Left renal pelvis (tissue), 4 donors: ENCODE data around the gene ANKRD50. TPM values are rescaled to one million over a fixed set of nuclear protein-coding genes. Genes with fewer than 3 reads are reported as not detected.
A peak's percentile ranks its signal among the peaks of the same experiment; 100 is the strongest.

Source experiments
- DNase-seq, 4 donors: peaks; one replicate each; pipeline ENCODE4 v3.0.0-alpha.2; 2013; ENCODE audit warnings: low read depth in 4 of 4, low spot score in 3 of 4
- polyA plus RNA-seq, 4 donors: library from polyadenylated mRNA; unstranded; fragments of 120-200 nt; gene quantifications; one replicate each; pipeline ENCODE4 v1.2.1, GENCODE V29; 2013; ENCODE audit not compliant: insufficient read length in 4 of 4

Gene ANKRD50, protein sequence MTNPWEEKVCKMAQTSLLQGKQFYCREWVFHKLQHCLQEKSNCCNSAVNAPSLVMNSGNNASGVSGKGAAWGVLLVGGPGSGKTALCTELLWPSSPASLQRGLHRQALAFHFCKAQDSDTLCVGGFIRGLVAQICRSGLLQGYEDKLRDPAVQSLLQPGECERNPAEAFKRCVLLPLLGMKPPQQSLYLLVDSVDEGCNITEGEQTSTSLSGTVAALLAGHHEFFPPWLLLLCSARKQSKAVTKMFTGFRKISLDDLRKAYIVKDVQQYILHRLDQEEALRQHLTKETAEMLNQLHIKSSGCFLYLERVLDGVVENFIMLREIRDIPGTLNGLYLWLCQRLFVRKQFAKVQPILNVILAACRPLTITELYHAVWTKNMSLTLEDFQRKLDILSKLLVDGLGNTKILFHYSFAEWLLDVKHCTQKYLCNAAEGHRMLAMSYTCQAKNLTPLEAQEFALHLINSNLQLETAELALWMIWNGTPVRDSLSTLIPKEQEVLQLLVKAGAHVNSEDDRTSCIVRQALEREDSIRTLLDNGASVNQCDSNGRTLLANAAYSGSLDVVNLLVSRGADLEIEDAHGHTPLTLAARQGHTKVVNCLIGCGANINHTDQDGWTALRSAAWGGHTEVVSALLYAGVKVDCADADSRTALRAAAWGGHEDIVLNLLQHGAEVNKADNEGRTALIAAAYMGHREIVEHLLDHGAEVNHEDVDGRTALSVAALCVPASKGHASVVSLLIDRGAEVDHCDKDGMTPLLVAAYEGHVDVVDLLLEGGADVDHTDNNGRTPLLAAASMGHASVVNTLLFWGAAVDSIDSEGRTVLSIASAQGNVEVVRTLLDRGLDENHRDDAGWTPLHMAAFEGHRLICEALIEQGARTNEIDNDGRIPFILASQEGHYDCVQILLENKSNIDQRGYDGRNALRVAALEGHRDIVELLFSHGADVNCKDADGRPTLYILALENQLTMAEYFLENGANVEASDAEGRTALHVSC (N-terminal part only)
- 10 to 100 TPM; 37.7 to 98.0 (median 46.6) TPM for polyA plus RNA-seq

DNA sequence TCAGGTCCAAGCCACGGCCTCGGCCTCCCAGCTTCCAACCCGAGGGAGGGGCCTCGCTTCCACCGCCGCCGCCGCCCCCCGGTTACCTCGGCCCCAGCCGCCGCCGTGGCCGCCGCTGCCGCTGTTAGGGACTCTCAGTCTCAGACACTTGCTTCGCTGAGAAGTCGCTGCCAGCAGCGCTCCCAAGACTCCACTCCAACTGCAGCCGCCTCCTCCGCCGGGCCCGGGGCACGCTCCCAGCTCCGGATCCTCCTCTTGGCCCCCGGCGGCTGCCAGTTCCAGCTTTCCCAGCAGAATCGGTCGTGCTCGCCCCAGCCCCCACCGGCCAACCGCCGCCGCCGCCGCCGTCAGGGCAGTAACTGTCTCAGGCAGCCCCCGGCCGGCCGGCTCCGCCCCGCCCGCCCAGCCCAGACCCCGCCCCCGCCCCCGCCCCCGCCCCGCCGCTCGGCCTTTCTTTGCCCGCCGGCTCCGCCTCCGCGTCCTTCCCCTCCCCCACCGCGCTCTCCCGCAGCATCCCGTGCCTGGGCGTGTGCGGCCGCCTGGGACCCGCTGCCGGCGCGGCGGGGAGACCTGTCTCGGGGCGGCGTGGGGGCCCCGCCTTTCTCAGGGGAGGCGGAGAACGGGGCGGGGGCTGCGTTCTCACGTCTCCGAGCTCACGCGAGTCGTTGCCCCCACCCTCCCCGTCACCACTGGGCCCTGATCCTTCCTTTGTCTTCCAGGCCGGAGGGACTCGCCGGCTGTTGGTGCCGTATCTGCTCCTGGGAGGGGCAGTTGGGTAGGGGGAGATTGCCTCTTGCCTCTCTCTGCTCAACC is at the start of gene ANKRD50:
Gene ANKRD50 (minus strand): TSS at position 361 of the 813 bp plus-strand sequence. CDS start 2,221 bp downstream, outside the sequence.
- DNase-seq: peak; percentile 82 to 87 (median 83)

DNA sequence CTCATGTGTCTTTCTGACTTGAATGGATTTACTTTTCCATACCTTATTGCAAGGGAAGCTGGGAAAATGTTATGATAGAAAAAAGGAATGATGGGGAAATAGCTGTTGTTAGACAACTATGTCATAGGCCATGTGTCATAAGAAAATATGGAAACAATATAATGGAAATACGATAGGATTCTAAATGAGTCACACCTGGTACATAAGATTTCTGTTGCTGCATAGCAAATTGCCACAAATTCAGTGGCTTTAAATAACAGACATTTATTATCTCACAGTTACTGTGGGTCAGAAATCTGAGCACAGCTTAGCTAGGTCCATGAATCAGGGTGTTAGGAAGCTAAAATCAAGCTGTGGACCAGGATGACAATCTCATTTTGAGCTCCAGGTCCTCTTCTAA is 44.6 kb upstream of the ANKRD50 start:
- no peak for DNase-seq

DNA sequence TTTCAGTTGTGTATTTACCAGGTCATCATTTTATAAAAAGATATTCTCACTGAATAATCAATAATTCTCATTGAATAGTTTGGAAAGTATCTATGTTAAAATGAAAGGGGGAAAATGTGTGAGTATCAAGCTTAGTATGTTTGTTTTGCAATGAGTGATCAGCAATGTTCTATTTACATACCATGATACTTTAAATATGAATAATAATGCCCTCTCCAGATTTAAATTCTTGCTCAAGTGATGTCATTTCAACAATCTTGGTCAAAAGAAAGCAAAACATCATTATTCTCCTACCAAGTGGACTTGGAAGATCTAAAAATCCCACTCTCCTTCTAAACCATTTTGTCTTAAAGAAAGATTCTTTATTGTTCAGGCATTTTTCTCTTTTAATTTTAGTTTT is 42.1 kb upstream of the ANKRD50 start:
- DNase-seq: no peak

DNA sequence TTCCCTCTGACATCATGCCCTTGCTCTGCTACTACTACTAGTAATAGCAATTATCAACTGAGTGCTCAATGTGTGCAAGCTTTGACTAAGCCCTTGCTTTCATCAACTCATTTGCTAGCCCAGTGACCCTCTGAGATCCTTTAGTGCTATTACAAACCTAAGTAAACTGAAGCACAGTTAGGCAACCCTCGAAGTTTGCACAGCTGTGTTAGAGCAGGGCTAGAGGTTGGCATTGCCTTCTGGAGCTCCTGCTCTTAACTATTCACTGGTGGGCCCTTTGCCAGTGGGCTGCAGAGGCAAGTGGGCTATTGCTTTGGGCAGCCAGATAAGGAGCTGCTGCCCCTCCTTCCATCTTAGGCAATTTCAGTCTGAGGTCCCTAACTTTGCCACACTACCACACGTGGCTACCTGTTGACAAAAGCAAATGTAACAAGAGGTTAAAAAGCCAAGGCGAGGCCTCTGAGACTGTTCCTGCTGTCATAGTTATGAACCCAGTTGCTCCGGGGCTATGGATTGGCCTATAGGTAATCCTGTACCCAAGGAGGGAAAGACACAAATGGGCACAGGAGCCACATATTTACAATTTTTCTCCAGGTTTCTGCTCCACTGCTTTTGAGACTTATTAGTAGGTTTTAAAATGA is 41.5 kb upstream of the ANKRD50 start:
- DNase-seq: no peak

DNA sequence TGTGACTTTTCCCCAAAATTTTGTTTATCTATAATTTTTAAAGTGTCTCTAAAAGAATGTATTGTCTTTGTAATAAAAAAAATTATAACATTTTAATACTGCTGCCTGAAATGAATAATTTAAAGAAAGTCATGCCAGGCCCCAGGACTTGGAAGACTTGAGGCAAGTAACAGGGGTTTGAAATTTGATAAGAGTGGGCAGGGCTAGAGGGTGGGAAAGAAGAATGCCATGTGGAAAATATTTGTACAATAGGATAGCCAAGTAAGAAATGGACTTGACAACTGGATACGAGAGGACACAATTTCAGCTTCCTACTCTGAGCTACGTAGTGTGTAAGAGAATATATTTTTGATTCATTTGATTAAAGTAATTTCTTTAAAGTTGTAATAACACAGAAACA is 36.9 kb upstream of the ANKRD50 start:
- DNase-seq: no peak

DNA sequence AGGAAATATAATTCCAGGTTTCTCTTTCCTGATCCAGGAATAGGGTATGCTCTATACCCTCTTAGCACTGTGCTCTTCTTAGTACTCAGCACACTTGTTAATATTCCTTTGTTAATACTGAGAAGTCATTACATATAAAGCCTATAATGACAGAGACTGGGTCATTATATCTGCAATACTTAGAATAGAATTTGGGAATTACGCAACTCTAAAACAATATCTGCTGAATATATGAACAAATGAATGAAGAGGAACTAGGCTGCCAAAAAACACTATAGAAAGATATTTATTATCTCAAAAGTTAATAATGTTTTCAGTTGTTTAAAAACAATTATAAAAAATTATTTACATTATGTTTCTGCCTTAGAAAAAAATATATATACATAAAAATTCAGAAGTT is 36.4 kb upstream of the ANKRD50 start:
- no peak for DNase-seq

DNA sequence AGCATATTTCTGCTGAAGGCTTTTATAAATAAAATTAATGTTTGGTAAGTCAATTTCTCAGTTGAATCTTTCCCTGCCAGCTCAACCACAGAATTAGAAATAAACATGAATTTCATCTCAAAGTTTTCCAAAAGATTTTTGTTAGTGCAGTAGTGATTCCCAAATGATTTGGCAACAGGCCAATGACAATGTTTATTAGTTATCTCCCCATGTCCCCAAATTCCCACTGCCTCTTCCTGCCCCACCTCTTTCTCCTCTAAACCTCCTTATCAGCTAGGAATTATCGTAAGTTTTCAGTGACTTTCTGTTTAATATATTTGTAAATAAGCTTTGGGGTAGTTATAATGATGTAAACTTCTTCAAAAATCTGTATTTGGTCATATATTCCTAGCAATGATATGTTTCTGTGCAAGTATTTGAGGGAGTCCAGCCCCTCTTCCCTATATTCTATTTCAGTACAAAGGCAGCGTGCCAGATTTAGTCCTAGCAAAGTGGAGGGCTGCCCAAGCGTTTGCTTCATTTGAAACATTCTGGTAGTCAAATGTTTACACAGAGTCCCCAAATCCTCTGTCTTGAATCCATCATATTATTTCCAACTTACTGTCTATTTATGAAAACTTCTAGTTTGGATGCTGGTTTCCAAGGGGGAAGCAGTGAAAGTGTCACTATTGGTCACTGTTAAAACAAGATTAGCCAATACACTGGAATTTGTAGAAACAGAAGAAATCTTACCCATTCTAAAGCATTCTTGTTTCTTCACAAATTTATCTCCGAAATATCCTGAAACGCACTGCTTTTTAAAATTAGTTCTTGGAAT is 33.7 kb upstream of the ANKRD50 start:
- DNase-seq: no peak

DNA sequence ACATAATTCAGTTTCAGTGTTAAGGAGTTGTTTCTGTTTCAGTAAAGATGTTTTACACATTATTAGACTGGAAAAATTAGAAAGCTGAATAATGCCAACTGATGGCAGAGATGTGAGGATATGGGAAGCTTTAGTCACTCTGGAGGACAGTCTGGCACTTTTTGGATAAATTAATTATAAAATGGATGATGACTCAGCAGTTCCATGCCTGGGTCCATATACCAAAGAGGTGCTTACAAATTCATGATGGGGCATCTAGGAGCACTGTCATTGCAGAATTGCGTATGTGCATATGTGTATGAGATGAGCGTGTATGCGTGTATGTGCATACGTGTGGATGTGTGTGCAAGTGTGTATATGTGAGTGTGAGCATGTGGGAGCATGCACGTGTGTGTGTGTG is 31.2 kb upstream of the ANKRD50 start:
- no peak for DNase-seq

DNA sequence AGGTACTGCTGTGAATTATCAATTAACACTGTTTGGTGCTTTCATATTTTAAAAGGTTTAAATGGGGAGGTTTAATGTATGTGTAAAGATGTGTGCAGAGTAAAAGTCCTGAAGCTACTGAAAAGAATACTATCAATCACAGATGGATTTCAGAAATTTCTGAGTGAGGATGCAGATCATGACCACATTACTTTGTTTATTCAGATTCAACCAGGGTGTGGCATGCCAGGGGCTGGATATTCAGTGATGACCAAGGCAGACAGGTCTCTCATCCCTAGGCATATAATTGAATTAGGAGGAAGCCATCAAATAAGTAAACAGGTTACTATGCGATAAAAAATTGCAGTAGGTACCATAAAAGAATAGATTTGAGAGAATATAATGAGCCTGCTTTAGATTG is 28.0 kb upstream of the ANKRD50 start:
- no peak for DNase-seq

DNA sequence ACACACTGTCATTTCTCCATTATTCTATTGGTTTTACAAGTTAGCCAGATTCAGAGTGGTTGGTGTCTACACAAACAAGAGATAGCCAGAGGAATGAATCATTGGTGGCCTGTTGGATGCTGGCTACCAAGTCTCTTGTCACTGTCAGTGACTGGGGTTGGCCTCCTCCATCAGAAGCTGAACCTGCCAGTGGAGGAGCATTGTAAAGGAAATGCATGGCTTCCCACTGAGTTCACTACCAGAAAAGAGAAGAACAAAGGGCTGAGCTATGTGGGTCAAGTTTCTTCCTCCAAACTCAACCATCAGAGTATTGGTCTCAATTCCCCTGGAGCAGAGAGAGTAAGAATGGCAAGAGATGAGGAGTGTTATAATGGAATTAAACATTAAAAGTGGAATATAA is 26.5 kb upstream of the ANKRD50 start:
- no peak for DNase-seq

DNA sequence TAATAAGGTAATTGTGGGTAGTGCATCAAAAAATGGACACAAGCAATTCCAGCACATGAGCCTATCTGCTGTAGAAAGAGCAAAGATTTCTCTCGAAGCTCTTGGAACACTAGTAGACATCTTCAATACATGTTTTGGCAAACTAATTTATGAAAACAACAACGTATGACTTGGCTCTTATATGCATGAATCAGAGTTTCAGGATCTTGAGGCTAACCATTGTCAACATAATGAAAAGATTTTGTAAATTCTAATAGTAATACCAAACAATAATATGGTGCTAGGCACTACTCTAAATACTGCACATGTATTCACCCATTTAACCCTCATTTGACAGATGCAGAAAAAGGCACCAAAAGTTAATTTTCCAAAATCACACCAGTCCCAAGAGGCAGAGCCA is 25.1 kb upstream of the ANKRD50 start:
- no peak for DNase-seq

DNA sequence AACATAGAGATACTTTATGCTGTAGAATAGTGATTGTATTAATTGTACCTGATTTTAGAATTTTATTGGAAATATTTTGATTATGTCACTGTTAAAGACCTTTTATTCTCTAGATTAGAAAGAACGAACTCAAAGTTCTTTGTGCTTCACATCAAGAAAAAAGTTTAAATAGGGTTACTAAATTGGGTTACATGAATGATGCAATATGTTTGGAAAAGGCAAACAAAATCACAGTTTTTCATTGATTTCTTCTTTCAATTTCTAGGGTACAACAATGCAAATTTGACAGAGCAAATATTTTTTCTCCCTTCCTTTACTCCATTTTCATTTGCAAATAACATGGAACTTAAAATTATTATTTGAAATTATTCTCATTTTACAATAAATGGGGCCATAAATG is 24.0 kb upstream of the ANKRD50 start:
- no peak for DNase-seq

DNA sequence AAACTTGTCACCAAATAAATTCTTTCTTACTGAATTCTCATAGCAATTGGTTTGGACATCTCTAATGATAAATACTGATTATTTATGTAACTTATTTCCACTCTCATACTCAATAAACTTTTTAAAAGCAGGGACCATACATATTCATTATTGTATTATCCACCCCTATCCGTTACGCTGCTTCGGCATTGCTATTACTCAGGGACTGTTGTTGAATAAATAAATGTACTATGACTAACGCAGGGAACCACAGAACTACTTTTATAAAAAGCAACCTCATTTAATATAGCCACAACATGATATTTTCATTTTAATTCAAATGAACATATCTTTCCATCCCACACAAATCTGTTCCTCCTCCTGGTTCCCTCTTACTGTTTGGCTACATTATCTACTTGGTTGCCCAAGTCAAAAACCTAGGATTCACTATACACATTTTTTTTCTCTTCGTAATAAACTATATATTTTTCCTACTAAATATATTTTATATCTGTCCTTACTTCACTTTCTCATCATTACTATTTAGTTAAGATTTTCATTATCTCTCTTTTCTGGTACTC is 14.9 kb upstream of the ANKRD50 start:
- DNase-seq: no peak

DNA sequence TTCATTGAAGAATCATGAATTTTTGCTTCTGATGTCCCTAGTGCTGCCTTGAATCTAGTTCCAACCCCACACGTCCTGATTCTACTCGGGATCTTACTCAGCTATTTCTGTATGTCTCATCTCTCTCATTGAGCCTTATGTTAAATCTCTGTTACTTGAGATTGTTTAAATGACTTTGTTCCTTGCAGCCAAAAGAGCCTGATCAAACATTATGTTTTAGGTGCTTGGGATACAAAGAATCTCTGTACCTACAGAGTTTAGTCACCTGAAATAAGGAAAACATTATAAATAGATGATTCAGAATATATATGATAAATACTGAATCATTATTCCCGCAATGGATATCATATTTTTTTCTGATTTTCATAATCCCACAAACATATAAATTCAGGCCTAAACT is 13.7 kb upstream of the ANKRD50 start:
- no peak for DNase-seq

DNA sequence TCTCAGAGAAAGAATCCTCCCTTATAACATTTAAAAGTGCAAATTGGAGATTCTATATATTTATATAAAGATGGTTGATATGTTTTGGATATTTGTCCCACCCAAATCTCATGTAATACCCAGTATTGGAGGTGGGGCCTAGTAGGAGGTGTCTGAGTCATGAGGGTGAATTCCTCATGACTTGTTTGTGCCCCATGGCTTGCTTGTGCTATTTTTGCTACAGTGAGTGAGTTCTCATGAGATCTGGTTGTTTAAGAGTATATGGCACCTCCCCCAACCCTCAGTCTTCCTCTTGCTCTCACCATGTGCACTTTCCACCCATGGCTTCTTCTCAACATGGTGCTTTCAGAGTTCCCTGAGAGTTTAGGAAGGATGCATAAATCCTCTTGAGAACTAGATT is 9.5 kb upstream of the ANKRD50 start:
- no peak for DNase-seq

DNA sequence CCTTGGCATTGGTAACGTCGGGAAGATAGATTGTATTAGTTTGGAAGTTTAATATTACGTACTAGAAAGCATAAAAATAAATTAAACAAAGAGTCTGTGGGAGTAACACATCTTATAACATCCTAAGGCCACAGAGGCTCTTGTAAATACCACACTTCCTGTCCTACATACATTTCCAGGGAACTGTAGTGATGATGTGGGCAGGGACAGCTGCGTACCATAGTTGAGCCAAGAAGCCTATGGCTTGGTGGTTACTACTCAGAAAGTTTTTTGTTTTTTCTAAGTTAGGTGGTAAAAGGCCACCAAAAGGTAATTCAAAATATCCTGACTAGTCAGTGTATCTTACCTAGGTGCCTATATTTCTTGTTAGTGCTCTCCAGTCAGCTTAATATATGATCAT is 4.6 kb upstream of the ANKRD50 start:
- no peak for DNase-seq

DNA sequence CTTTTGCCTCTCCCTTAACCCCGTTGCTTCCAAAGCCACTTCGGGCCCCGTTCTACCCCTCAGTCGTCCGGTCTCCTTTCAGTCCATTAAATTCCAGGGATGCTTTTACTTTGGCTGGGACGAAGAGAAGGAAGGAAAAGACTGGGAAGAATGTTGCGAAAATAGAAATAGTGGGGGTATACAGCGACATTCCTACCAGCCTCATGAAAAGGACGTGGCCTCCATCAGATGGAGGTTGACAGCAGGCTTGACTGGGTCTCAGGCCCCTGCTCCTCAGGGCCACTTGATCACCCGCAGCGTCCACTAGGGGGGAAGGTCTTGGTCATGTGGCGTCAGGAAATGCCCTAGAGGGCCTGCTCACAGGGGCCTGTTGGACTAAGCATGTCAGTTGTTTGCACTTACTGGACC is 657 bp upstream of the ANKRD50 start:
- DNase-seq: peak in 3 of 4 donors; percentile 63 to 78 (median 75)

DNA sequence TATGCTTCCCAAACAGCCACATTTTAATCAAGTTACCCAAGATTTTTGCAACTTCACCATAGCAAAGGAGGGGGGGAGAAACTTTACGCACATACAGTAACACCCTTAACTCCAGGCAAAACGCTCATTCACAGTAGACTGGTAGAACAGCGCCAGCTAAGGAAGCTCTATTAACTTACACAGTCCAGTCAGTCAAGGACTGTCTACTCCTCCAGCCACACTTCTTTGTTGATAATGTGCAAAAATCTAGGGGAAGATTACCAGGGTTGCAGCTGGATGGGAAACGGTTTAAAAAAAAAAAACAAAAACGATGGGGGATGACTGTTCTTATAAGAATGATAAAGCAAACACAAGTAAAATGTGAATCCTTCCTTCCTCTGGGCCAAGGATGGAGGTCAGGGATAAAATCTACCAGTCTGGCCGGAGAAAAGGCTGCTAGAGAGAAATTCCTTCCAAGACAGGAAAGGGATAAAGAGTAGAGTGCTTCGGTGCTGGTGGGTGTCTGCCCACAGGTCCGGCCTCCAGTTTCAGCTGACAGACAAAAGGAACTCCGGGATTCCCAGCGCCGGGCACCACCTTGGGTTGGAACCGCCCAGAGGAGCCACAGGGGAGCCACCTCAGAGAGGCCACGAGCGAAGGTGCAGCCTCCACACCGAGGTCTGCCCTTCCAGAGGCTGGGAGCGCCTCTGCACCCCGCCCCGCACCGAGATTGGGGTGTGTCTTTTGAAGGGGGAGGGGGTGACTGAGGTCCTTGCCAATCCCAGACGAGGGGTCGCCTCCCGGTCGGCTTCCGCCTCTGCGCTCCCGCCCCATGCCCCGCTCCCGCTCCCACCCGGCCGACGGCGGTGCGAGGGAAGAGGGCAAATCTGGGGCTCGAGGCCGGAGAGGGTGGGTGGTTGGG is 811 bp downstream of the ANKRD50 start:
- peak; percentile 50 to 59 (median 52) for DNase-seq
